Neural cell (in vitro differentiated cells): ENCODE measurements around the gene SLC4A3.

ENCODE experiments used
- CTCF ChIP-seq: fragments of 450-650 bp; IDR thresholded peaks from 2 replicates; pipeline ENCODE4 v1.5.1; 2014; ENCODE audit warnings: antibody characterized with exemption, mild to moderate bottlenecking, moderate library complexity; ENCODE audit not compliant: poor library complexity, severe bottlenecking
- EP300 ChIP-seq: fragments of 450-650 bp; conservative IDR thresholded peaks from 2 replicates; pipeline ENCODE4 v1.6.1; 2014; ENCODE audit warnings: antibody characterized with exemption, mild to moderate bottlenecking, moderate library complexity; ENCODE audit not compliant: poor library complexity, severe bottlenecking
- EZH2 ChIP-seq: fragments of 200-600, 300-800 bp; shearing (Covaris generic), sonication (generic); IDR thresholded peaks from 2 replicates; pipeline ENCODE4 v1.6.1; 2014; ENCODE audit warnings: antibody characterized with exemption, low read length, borderline replicate concordance, mild to moderate bottlenecking; ENCODE audit not compliant: insufficient read depth, poor library complexity, severe bottlenecking
- MXI1 ChIP-seq: fragments of 450-650 bp; conservative IDR thresholded peaks from 2 replicates; pipeline ENCODE4 v1.6.1; 2014; ENCODE audit warnings: antibody characterized with exemption, mild to moderate bottlenecking; ENCODE audit not compliant: poor library complexity, severe bottlenecking
- POLR2AphosphoS5 ChIP-seq: IDR thresholded peaks from 2 replicates; pipeline ENCODE4 v1.6.1; 2012
- RAD21 ChIP-seq: fragments of 450-650 bp; conservative IDR thresholded peaks from 2 replicates; pipeline ENCODE4 v1.6.1; 2014; ENCODE audit warnings: antibody characterized with exemption, mild to moderate bottlenecking, moderate library complexity
- SMC3 ChIP-seq: fragments of 450-650 bp; conservative IDR thresholded peaks from 2 replicates; pipeline ENCODE4 v1.6.1; 2014; ENCODE audit warnings: antibody characterized with exemption, mild to moderate bottlenecking, moderate library complexity; ENCODE audit not compliant: poor library complexity
- TAF1 ChIP-seq: IDR thresholded peaks from 2 replicates; pipeline ENCODE4 v1.6.1; 2012; ENCODE audit warnings: low read depth
- TF ChIP-seq, protein P1 (sequence below): IDR thresholded peaks from 2 replicates; pipeline ENCODE4 v1.6.1; 2012; ENCODE audit warnings: borderline replicate concordance

GRCh38 chr2:219615894-219616293, 11.5 kb upstream of the SLC4A3 start:
- no peak for TF ChIP-seq RAD21
- no peak for TF ChIP-seq CTCF
- TF ChIP-seq EZH2 = no peak
- TF ChIP-seq, protein P1, sequence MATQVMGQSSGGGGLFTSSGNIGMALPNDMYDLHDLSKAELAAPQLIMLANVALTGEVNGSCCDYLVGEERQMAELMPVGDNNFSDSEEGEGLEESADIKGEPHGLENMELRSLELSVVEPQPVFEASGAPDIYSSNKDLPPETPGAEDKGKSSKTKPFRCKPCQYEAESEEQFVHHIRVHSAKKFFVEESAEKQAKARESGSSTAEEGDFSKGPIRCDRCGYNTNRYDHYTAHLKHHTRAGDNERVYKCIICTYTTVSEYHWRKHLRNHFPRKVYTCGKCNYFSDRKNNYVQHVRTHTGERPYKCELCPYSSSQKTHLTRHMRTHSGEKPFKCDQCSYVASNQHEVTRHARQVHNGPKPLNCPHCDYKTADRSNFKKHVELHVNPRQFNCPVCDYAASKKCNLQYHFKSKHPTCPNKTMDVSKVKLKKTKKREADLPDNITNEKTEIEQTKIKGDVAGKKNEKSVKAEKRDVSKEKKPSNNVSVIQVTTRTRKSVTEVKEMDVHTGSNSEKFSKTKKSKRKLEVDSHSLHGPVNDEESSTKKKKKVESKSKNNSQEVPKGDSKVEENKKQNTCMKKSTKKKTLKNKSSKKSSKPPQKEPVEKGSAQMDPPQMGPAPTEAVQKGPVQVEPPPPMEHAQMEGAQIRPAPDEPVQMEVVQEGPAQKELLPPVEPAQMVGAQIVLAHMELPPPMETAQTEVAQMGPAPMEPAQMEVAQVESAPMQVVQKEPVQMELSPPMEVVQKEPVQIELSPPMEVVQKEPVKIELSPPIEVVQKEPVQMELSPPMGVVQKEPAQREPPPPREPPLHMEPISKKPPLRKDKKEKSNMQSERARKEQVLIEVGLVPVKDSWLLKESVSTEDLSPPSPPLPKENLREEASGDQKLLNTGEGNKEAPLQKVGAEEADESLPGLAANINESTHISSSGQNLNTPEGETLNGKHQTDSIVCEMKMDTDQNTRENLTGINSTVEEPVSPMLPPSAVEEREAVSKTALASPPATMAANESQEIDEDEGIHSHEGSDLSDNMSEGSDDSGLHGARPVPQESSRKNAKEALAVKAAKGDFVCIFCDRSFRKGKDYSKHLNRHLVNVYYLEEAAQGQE = no peak
- TF ChIP-seq POLR2AphosphoS5 = no peak
- no peak for TF ChIP-seq EP300
- TF ChIP-seq MXI1 = no peak
- no peak for TF ChIP-seq SMC3
- TF ChIP-seq TAF1 = no peak
